Kidney epithelial cell (primary cell): ENCODE results near the gene PABPC1L2A. TPM values are rescaled to one million over a fixed set of nuclear protein-coding genes. Genes with fewer than 3 reads are reported as not detected.
"Not testable (repeated sequence)": the region's sequence is repeated elsewhere in the genome, so short reads cannot be mapped to it uniquely, and the experiment has no call there.

Experiments
- DNase-seq: peaks from one replicate; pipeline ENCODE4 v3.0.0-alpha.2; 2010; ENCODE audit warnings: low read depth
- H3K27me3 ChIP-seq: 2 replicates; pipeline ENCODE4 v1.6.0; 2011; ENCODE audit warnings: low read length; ENCODE audit not compliant: control insufficient read depth, insufficient read depth
- H3K36me3 ChIP-seq: 2 replicates; pipeline ENCODE4 v1.5.1; 2011; ENCODE audit warnings: low read length; ENCODE audit not compliant: control insufficient read depth, insufficient read depth
- H3K4me3 ChIP-seq: 2 replicates; pipeline ENCODE4 v1.5.1; 2011; ENCODE audit warnings: low read depth, mild to moderate bottlenecking, control low read depth, low read length
- CTCF ChIP-seq: IDR thresholded peaks from 2 replicates; pipeline ENCODE4 v1.5.1; 2011; ENCODE audit warnings: mild to moderate bottlenecking, moderate library complexity, low read length, control low read depth, inconsistent platforms; ENCODE audit not compliant: insufficient read depth, poor library complexity, severe bottlenecking
- total RNA-seq: library from RNA; depleted of rRNA; stranded (reverse); fragments of >200 nt; gene quantifications from 2 replicates; pipeline ENCODE4 v1.2.3, GENCODE V29; 2015

Gene PABPC1L2A
- total RNA-seq, result not detected in 2 replicates

DNA sequence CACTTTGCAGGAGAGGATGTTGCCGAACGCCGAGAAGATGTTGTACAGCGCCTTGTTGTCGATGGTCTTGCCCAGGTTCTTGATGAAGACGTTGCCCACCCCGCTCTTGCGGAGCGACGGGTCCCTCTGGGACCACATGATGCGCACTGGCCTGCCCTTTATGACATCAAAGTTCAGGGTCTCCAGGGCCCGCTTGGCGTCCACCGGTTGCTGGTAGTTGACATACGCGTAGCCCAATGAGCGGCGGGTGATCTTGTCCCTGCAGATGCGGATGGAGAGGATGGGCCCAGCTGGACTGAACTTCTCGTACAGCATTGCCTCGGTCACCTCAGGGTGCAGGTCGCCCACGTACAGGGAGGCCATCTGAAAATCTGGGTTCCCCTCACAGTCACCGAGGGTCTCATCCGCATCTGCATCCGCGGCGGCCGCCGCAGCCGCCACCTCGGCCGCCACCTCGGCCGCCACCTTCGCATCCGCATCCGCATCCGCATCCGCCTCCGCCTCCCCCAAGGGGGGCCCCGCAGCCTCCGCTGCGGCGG is at the start of gene PABPC1L2A:
PABPC1L2A (minus strand) TSS at position 489 of the 539 bp plus-strand sequence; CDS start at position 363, 126 bp downstream.
- H3K4me3 ChIP-seq, DNase-seq, H3K36me3 ChIP-seq, H3K27me3 ChIP-seq: not testable (repeated sequence)

DNA sequence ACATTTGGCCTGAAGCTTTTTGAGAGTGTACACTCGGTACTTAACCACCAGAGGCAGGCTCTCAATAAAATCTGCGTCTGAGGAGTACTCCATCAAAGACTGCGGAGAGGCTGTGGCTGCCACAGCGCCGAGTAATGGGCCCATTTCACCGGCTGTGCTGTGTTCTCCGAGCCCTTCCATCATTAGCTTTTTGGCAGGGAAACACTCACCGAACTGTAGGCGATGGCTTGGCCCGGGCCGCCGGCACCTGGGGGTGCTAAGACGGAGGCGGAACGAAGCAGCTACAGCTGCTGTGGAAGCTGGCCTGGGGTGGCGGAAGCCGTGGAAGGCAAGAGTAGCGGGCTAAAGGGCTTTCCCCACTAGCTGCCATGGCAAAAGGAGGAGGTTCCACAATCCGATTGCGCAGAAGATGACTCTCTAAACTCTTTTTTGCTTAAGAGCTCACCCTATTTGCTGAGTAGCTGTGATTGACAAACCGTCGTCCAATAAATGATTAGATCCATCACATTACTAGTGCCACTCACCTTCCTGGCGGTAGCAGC is 48.5 kb upstream of the PABPC1L2A start:
- TF ChIP-seq CTCF, result no peak
- DNase-seq, result no peak
- Histone ChIP-seq H3K4me3 (no peak overlapping the region), H3K36me3 (no peaks in the 10 kb centered on the region), H3K27me3 (no peaks in the 10 kb centered on the region)

- Histone ChIP-seq H3K36me3 (no peaks in the 10 kb centered on the region), H3K4me3 (no peak overlapping the region), H3K27me3 (no peaks in the 10 kb centered on the region)
- DNase-seq, result no peak
- no peak for TF ChIP-seq CTCF
Observed at GRCh38 chrX:73126240-73126639, 46.9 kb upstream of the PABPC1L2A start.

- not testable (repeated sequence) for H3K4me3 ChIP-seq, H3K27me3 ChIP-seq, H3K36me3 ChIP-seq, DNase-seq
Observed at GRCh38 chrX:73099505-73099904, 20.2 kb upstream of the PABPC1L2A start.

GRCh38 chrX:73086766-73087165 is 7.5 kb upstream of the PABPC1L2A start:
- H3K4me3 ChIP-seq, H3K27me3 ChIP-seq, H3K36me3 ChIP-seq, DNase-seq: not testable (repeated sequence)
- peak; percentile 9 for TF ChIP-seq CTCF

DNA sequence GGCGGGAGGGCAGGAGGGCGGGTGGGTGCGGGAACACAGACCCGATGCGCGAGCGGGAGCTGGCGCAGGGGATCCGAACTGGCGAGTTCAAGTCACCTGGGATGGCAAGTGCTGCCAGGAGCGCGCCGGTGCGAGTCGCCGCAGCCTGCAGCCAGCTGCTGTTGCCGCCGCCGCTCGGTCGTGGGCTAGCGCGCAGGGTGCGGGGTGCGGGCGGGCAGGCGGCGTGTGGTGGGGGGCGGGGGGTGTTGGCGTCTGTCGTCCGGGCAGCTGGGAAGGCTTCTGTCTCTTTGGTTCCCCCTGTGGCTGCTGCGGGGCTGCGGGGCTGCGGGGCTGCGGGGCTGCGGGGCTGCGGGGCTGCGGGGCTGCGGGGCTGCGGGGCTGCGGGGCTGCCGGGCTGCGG is 572 bp upstream of the PABPC1L2A start:
- not testable (repeated sequence) for DNase-seq, H3K27me3 ChIP-seq, H3K36me3 ChIP-seq, H3K4me3 ChIP-seq

GRCh38 chrX:73078597-73078996 is 715 bp downstream of the PABPC1L2A start:
- not testable (repeated sequence) for H3K27me3 ChIP-seq, H3K4me3 ChIP-seq, H3K36me3 ChIP-seq, DNase-seq

- TF ChIP-seq CTCF, result no peak
- Histone ChIP-seq H3K27me3 (peaks cover 2% of the 10 kb centered on the region), H3K36me3 (no peaks in the 10 kb centered on the region), H3K4me3 (no peak overlapping the region)
- DNase-seq, result no peak
Observed at GRCh38 chrX:73076838-73077237, 2.5 kb downstream of the PABPC1L2A start.
